ENCODE data around the gene BCL2L11.
A peak's percentile ranks its signal among the peaks of the same experiment; 100 is the strongest.
"Not testable (repeated sequence)": the region's sequence is repeated elsewhere in the genome, so short reads cannot be mapped to it uniquely, and the experiment has no call there.

Gene BCL2L11

GRCh38 chr2:111120253-111121027 lies at the start of gene BCL2L11:
Gene BCL2L11, plus strand, starts transcription at chr2:111120914. Its CDS starts 2,832 bp downstream, at chr2:111123746.
- DNase-seq (ENCODE audit: low read depth): peak; percentile 94

GRCh38 chr2:111071600-111072171 lies 49.0 kb upstream of the BCL2L11 start:
- peak; percentile 93 for DNase-seq (ENCODE audit: low read depth)

GRCh38 chr2:111072220-111072871 lies 48.4 kb upstream of the BCL2L11 start:
- DNase-seq (ENCODE audit: low read depth): peak; percentile 95

GRCh38 chr2:111082659-111083058 lies 38.1 kb upstream of the BCL2L11 start:
- DNase-seq (ENCODE audit: low read depth): not testable (repeated sequence)

GRCh38 chr2:111091811-111092211 lies 28.9 kb upstream of the BCL2L11 start:
- no peak for DNase-seq (ENCODE audit: low read depth)

- no peak for DNase-seq (ENCODE audit: low read depth)
These were observed 26.0 kb upstream of the BCL2L11 start for GRCh38 chr2:111094691-111095090.

- no peak for DNase-seq (ENCODE audit: low read depth)
These were observed 25.3 kb upstream of the BCL2L11 start for GRCh38 chr2:111095434-111095833.

- DNase-seq (ENCODE audit: low read depth): no peak
These were observed 21.3 kb upstream of the BCL2L11 start for GRCh38 chr2:111099402-111099801.

GRCh38 chr2:111100087-111100764 lies 20.5 kb upstream of the BCL2L11 start:
- no peak for DNase-seq (ENCODE audit: low read depth)

- DNase-seq (ENCODE audit: low read depth): peak; percentile 29
These were observed 19.9 kb upstream of the BCL2L11 start for GRCh38 chr2:111100765-111101162.

GRCh38 chr2:111101592-111101991 lies 19.1 kb upstream of the BCL2L11 start:
- DNase-seq (ENCODE audit: low read depth): no peak

- DNase-seq (ENCODE audit: low read depth): no peak
These were observed 18.5 kb upstream of the BCL2L11 start for GRCh38 chr2:111102216-111102615.

- DNase-seq (ENCODE audit: low read depth): no peak
These were observed 14.8 kb upstream of the BCL2L11 start for GRCh38 chr2:111105926-111106325.

- DNase-seq (ENCODE audit: low read depth): no peak
These were observed 14.0 kb upstream of the BCL2L11 start for GRCh38 chr2:111106706-111107105.

- peak; percentile 3 for DNase-seq (ENCODE audit: low read depth)
These were observed 11.9 kb upstream of the BCL2L11 start for GRCh38 chr2:111108745-111109271.

GRCh38 chr2:111111101-111111755 lies 9.5 kb upstream of the BCL2L11 start:
- DNase-seq (ENCODE audit: low read depth): no peak

- DNase-seq (ENCODE audit: low read depth): no peak
These were observed 6.9 kb upstream of the BCL2L11 start for GRCh38 chr2:111113838-111114237.

- no peak for DNase-seq (ENCODE audit: low read depth)
These were observed 4.5 kb upstream of the BCL2L11 start for GRCh38 chr2:111116011-111116746.

GRCh38 chr2:111116843-111117597 lies 3.7 kb upstream of the BCL2L11 start:
- peak; percentile 74 for DNase-seq (ENCODE audit: low read depth)

All from iris pigment epithelial cell (primary cell).